ENCODE data around the gene ZGPAT. TPM values are rescaled to one million over a fixed set of nuclear protein-coding genes. Genes with fewer than 3 reads are reported as not detected.
"Not testable (repeated sequence)": the region's sequence is repeated elsewhere in the genome, so short reads cannot be mapped to it uniquely, and the experiment has no call there.

ZGPAT gene, protein sequence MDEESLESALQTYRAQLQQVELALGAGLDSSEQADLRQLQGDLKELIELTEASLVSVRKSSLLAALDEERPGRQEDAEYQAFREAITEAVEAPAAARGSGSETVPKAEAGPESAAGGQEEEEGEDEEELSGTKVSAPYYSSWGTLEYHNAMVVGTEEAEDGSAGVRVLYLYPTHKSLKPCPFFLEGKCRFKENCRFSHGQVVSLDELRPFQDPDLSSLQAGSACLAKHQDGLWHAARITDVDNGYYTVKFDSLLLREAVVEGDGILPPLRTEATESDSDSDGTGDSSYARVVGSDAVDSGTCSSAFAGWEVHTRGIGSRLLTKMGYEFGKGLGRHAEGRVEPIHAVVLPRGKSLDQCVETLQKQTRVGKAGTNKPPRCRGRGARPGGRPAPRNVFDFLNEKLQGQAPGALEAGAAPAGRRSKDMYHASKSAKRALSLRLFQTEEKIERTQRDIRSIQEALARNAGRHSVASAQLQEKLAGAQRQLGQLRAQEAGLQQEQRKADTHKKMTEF
- total RNA-seq (2014; rRNA removed; shearing (Covaris generic); ENCODE audit: low replicate concordance), result 44.3 and 49.9 TPM in 2 replicates

DNA sequence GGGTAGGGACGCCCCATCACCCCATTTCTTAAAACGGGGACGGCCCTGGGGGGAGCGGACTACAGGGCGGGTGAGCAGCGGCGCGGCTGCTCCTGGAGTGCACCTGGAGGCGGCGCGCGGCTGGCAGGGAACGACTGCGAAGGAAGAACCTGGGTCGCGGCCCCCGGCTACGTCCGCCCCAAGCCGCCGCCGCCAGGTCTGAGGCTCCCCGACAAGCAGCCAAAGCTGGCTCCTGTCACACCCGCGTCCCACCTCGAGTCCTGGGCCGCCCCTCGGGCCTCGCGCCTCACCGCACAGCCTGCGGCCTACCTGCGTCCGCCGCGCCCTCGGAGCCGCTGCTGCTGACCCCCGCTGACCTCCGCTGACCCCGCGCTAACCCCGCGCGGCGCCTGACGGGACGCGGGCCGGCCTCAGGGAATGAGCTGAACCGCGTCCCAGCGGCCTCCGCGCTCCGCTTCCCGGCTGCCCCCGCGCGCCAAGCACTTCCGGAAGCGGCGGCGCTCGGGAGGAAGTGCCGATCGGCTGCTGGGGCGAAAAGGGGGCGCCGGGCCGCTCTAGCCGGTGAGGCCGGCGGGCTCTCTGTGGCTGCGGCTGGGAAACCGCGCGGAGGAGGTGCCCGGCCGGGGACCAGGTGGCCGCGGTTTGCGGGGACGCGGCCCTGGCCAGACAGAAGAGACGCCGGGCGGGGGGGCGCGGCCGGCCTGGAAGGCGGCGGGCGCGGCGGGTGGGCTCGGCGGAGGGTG lies at the start of gene ZGPAT, which contains the start of gene ARFRP1:
TSS of gene ZGPAT (plus strand) at position 482 of the 743 bp plus-strand sequence. CDS start 542 bp downstream, outside the sequence.
TSS of gene ARFRP1 (minus strand) at position 419 of the 743 bp plus-strand sequence. CDS start 885 bp downstream, outside the sequence.
- in situ Hi-C loops (cut with HindIII; ENCODE audit: low pct_unique_long_range_greater_than_20kb, low sequenced_read_pairs), result no loop called here
- peak; percentile 83 for DNase-seq (ENCODE audit: low read depth)

DNA sequence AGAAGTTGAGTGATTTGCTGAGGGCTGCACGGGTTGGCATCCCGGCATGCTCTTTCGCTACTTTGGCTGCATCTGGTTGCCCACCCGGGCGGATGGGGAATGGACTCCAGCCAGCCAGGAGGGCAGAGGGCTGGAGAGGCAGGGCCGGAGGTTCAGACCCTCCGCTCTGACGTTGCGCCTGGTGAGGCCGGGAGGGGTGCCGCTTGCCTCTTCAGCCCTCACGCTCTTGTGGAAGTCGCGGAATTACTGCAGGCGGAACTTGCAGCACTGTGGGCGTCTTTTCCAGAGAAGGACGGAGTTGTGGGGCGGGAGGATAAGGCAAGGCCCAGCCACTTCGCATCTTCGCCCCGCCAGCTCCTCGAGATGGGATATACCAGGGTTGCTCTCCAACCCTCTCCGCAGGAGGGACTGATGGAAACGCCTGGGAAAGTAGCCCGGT lies 49.1 kb upstream of the ZGPAT start:
- in situ Hi-C loops (cut with HindIII; ENCODE audit: low pct_unique_long_range_greater_than_20kb, low sequenced_read_pairs), result no loop called here
- no peak for DNase-seq (ENCODE audit: low read depth)

DNA sequence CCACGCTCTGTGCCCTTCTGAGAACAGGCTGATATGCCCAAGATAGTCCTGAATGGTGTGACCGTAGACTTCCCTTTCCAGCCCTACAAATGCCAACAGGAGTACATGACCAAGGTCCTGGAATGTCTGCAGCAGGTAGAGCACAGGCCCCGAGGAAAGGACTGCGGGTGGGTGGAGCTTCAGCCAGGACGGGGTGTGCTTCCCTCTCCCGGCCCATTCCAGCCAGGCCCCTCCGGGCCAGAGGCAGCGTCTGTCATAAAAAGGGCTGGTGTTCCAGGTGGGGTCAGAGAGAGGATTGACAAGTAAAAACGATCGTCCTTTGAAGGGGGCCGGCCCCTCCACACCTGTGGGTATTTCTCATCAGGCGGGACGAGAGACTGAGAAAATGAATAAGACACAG lies 48.5 kb upstream of the ZGPAT start:
- DNase-seq (ENCODE audit: low read depth), result no peak
- in situ Hi-C loops (cut with HindIII; ENCODE audit: low pct_unique_long_range_greater_than_20kb, low sequenced_read_pairs), result no loop called here

DNA sequence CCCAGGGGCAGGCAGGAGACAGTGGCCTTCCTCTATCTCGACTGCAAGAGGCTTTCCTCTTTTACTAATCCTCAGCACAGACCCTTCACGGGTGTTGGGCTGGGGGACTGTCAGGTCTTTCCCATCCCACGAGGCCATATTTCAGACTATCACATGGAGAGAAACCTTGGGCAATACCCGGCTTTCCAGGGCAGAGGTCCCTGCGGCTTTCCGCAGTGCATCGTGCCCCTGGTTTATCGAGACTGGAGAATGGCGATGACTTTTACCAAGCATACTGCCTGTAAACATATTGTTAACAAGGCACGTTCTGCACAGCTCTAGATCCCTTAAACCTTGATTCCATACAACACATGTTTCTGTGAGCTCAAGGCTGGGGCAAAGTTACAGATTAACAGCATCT lies 47.7 kb upstream of the ZGPAT start:
- DNase-seq (ENCODE audit: low read depth); in situ Hi-C loops (cut with HindIII; ENCODE audit: low pct_unique_long_range_greater_than_20kb, low sequenced_read_pairs): not testable (repeated sequence)

DNA sequence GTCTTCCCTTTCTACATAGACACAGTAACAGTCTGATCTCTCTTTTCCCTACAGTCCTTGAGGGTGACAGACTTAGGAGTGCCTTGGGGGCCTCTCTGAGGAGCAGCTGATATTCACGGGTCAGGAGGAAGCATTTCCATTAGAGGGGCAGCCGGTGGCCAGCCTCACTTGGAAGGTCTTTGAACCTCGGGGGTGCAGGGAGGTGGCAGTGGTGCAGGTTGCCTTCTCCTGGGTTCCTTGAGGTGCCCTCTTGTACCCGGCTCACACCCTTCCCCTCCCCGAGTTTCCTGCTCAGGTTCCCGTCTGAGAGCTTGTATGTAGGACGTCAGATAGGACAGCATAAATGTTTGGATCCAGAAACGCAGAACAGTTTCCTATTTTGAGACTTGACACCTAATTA lies 47.2 kb upstream of the ZGPAT start:
- in situ Hi-C loops (cut with HindIII; ENCODE audit: low pct_unique_long_range_greater_than_20kb, low sequenced_read_pairs), result no loop called here
- no peak for DNase-seq (ENCODE audit: low read depth)

DNA sequence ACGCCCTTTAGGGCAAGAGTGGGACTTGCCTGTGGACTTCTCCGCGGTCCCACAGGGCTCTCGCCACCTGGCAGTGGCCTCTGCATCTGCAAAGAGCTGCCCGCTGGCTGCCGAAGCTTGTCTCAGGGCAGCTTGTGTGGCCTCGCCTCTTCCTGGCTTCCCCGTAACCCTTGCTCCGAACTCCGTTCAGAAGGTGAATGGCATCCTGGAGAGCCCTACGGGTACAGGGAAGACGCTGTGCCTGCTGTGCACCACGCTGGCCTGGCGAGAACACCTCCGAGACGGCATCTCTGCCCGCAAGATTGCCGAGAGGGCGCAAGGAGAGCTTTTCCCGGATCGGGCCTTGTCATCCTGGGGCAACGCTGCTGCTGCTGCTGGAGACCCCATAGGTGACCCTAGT lies 46.7 kb upstream of the ZGPAT start:
- in situ Hi-C loops (cut with HindIII; ENCODE audit: low pct_unique_long_range_greater_than_20kb, low sequenced_read_pairs), result no loop called here
- no peak for DNase-seq (ENCODE audit: low read depth)

DNA sequence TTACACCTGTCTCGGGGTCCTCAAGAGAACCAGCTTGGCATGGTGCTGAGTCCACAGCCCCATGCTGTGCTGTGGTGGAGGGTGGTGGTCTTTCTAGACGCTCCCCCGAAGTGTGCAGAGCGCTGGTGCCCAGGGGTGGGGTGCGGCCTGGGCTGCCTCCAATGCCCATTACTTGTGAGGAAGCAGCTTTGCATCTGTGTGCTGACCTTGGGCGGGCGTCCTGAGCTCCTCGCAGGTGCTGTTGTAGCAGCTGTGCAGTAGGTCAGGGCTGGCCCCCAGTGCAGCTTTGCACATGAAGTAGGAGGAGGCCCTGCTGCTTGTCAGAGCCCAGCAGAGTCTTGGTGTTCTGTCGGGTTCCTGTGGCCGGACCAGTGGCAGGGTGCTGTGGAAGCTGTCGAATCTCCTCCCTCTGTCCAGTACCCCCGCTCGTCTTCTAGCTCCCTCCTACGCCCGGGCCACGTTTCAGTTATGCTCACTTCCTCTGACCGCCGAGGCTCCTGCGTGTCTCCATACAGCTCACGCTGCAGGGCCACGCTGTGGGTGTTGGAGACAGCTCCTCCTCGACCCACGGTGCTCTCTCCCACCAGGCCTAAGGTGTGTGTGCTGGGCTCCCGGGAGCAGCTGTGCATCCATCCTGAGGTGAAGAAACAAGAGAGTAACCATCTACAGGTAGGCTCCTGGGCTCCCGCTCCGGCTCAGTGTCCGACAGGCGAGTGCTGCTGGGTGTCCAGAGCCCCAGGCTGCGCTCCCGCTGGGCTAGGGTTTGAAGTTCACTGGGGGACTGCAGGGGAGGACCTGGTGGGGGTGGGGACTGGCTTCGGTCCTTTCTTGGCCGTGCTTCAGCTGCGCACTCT lies 45.7 kb upstream of the ZGPAT start:
- in situ Hi-C loops (cut with HindIII; ENCODE audit: low pct_unique_long_range_greater_than_20kb, low sequenced_read_pairs), result no loop called here

DNA sequence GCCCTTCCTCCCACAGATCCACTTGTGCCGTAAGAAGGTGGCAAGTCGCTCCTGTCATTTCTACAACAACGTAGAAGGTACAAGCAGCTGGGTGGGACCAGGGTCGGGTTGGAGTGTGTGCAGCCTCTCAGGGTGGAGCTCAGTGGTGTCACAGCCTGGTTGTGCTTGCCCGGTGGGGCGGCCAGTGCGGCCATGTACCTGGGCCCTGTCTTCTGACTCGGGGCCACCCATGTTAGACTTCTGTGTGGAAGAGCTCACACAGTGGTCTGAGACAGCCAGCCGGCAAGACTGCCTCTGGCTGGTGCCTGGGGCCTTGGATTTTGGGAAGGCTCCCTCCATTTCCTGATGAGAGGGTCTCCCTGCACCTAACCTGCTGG lies 45.0 kb upstream of the ZGPAT start:
- no peak for DNase-seq (ENCODE audit: low read depth)
- in situ Hi-C loops (cut with HindIII; ENCODE audit: low pct_unique_long_range_greater_than_20kb, low sequenced_read_pairs), result no loop called here

More for the DNA sequence above, 45.7 kb upstream of the ZGPAT start:
- no peak for DNase-seq (ENCODE audit: low read depth)

DNA sequence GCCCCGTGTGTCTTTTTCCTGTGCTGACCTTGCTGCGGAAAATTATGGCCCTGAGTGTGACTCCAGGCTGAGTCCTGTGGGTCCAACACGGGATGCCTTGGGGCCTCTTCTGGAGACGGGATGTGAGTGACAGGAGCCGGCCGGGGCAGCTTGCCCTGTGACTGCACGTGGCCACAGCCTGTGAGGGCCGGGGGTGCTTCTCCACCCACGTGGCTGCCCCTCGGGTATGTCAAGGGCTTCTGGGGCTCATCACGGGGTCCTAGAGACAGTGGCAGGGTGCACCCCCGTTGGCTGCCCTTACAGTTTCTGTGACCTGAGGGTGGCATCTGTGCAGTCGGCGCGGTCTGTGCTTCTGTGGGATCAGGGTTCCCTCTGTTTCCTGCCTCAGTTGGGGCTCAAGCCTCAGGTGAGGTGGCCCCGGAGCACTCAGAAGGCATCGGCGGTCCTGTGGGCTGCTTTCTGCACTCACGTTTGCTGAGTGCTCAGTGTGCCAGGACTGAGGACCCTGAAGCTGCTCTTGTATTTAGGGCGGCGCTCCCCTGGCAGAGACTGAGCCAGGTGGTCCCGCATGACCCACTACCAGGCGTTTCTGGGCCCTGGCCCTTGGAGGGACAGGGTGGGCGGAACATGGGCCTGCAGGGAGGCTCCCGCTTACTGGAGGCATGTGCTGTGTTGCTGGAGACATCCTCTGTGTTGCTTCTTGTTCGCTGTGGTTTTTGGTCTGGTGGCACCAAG lies 44.3 kb upstream of the ZGPAT start:
- no peak for DNase-seq (ENCODE audit: low read depth)
- in situ Hi-C loops (cut with HindIII; ENCODE audit: low pct_unique_long_range_greater_than_20kb, low sequenced_read_pairs), result no loop called here

DNA sequence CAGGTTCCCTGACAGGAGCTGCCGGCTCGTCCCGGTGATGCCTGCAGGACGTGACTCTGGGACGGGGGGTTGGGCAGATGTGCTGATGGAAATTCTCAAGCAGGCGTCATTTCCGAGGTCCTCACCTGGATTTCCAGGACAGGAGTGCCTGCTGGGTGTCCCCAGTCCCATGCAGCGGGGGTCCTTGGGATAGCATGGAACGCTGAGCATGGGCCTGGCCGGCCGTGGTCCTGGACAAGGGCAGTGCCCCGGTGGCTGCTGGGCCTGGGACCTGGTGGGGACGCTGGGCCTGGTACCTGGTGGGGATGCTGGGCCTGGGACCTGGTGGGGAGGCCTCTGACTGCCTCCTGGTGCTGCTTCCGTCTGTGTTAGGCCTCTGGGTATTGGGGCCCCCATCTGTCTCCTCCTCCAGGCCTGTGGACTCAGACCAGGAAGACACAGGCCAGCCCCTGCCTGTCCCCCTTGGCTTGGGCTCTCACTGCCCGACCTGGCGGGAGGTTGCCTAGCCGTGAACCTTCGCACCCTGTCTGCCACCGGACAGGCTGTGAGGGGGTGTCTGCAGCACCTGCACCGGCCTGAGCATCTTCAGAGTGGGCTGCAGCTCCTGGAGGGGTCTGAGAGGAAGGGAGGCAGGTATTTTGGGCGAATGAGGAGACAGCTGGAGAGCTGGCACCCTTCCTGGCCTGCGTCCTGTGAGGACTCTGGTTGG lies 43.5 kb upstream of the ZGPAT start:
- no peak for DNase-seq (ENCODE audit: low read depth)
- in situ Hi-C loops (cut with HindIII; ENCODE audit: low pct_unique_long_range_greater_than_20kb, low sequenced_read_pairs), result no loop called here

DNA sequence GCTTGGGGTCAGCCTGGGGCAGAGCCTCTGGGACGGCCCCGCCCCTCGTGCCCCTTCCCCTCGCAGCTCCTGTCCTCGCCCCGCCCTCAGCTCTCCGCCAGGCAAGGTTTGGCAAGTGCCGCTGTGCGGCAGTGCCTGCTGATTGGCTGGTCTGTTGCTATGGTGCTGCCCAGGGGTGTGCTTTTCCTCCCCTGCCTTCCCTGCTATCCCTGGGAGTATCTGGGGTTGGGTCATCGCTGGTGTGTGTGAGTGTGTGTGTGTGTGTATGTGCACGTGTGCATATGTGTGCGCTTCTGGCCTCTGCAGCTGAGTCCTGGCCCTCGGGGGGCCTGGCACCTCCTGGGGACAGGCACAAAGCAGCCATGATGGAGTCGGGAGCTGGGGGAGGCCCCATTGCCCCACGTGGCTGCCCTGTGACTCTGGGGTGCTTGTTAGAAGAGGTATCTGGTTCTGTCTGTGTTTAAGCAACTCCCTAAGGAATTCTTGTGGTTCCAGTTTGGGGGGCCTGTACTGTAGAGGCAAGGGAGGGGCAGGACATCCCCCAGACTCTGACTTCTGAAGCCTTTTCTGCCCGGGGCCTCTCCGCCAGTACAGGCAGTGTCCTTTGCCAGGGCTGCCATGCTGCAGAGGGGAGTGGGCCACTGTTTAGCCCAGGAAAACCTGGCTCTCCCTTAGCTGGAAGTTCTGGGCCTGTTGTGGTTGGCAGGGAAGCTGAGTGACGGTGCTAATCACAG lies 42.8 kb upstream of the ZGPAT start:
- in situ Hi-C loops (cut with HindIII; ENCODE audit: low pct_unique_long_range_greater_than_20kb, low sequenced_read_pairs), result no loop called here

DNA sequence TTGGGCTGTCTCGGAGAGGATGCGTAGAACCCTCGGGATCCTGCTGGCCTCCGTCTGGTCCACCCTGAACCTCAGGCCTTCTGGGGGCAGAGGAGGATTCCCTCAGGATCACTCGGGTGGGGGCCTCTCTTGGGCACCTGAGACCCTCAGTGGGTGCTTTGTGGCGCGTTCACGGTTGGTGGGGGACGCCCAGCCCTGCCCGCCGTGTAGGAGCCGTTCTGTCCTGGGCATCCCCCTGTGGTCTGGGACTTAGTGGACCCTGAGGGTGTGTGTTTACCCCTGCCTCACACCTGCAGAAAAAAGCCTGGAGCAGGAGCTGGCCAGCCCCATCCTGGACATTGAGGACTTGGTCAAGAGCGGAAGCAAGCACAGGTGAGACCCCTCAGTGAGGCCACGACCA lies 42.1 kb upstream of the ZGPAT start:
- DNase-seq (ENCODE audit: low read depth), result no peak

More for the DNA sequence above, 42.8 kb upstream of the ZGPAT start:
- DNase-seq (ENCODE audit: low read depth), result no peak

DNA sequence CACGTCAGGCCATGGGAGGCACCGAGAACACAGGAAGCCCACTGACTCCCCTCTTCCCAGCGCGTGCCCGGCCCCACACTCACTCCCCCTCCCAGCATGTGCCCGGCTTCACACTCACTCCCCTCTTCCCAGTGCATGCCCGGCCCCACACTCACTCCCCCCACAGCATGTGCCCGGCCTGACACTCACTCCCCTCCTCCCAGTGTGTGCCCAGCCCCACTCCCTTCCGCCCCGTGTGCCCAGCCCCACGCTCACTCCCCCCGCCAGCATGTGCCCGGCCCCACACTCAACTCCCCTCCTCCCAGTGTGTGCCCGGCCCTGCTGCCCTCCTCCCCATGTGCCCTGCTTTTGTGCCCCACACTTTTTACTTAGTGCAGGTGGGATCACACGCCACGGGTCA lies 40.0 kb upstream of the ZGPAT start:
- in situ Hi-C loops (cut with HindIII; ENCODE audit: low pct_unique_long_range_greater_than_20kb, low sequenced_read_pairs), result no loop called here
- no peak for DNase-seq (ENCODE audit: low read depth)

More for the DNA sequence above, 42.1 kb upstream of the ZGPAT start:
- in situ Hi-C loops (cut with HindIII; ENCODE audit: low pct_unique_long_range_greater_than_20kb, low sequenced_read_pairs), result no loop called here

DNA sequence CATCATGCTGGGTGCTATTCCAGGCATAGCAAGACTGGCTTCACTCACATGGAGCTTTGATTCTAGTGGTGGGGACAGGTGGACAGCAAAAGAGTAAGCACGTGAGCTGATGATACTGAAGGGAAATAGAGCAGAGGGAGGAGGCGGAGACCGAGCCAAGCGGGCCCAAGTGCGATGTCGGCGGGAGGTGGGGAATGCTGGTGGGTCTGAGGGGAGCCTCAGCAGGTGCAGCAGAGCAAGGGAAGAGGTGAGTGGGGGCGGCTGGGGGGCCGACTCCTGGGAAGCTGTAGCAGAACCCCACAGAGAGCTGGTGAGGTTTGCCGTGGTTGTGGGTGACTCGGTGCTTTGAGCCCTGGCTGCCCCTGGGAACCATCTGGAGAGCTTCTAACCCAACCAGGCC lies 39.5 kb upstream of the ZGPAT start:
- in situ Hi-C loops (cut with HindIII; ENCODE audit: low pct_unique_long_range_greater_than_20kb, low sequenced_read_pairs), result no loop called here
- DNase-seq (ENCODE audit: low read depth), result no peak

DNA sequence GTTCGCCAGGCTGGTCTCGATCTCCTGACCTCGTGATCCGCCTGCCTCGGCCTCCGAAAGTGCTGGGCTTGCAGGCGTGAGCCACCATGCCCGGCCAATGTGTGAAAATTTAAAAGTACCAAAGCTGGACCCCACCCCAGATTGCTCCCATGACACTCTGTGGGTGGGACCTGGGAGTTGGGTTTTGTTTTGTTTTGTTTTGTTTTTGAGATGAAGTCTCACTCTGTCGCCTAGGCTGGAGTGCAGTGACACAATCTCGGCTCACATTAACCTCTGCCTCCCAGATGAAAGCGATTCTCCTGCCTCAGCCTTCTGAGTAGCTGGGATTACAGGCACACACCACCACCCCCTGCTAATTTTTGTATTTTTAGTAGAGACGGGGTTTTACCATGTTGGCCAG lies 36.1 kb upstream of the ZGPAT start:
- in situ Hi-C loops (cut with HindIII; ENCODE audit: low pct_unique_long_range_greater_than_20kb, low sequenced_read_pairs), result not testable (repeated sequence)

DNA sequence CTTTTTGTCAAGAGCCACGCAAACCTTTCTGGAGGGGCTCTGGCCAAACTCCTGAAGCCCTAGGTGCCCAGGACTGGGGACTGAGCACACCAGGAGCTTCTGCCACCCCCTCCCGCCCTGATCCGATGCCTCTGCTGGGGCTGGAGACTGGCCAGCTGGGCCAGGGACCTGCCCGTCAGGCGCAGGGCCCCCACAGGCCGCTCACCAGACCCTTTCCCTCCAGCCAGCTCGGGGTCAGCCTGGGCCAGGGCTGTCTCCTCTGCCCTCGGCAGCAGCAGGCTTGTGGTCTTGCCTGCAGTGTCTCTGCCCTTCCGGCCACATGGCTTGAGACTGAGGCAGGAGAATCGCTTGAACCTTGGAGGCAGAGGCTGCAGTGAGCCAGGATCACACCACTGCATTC lies 35.2 kb upstream of the ZGPAT start:
- DNase-seq (ENCODE audit: low read depth), result no peak
- in situ Hi-C loops (cut with HindIII; ENCODE audit: low pct_unique_long_range_greater_than_20kb, low sequenced_read_pairs), result no loop called here

More for the DNA sequence above, 36.1 kb upstream of the ZGPAT start:
- DNase-seq (ENCODE audit: low read depth), result not testable (repeated sequence)
